Epithelial cell of proximal tubule (primary cell): ENCODE measurements around the gene MYADML2. TPM values are rescaled to one million over a fixed set of nuclear protein-coding genes. Genes with fewer than 3 reads are reported as not detected.

ENCODE experiments used
- DNase-seq: peaks from one replicate; pipeline ENCODE4 v3.0.0-alpha.2; 2011; ENCODE audit warnings: low read depth
- H3K4me3 ChIP-seq: 2 replicates; pipeline ENCODE4 v1.5.1; 2011; ENCODE audit warnings: low read depth, mild to moderate bottlenecking, low read length
- CTCF ChIP-seq: conservative IDR thresholded peaks from 2 replicates; pipeline ENCODE4 v1.5.1; 2012; ENCODE audit warnings: low read depth, mild to moderate bottlenecking, low read length
- total RNA-seq: library from RNA; depleted of rRNA; stranded (reverse); fragments of >200 nt; gene quantifications from 2 replicates; pipeline ENCODE4 v1.2.3, GENCODE V29; 2015

Gene MYADML2
- total RNA-seq, 1 donor from 2014 or later: not detected

- DNase-seq: no peak
- H3K4me3 ChIP-seq: no peak overlapping the region
- no peak for TF ChIP-seq CTCF
These were observed 3.5 kb upstream of the MYADML2 start for GRCh38 chr17:81950501-81950900.

- no peak for TF ChIP-seq CTCF
- DNase-seq: no peak
- no peak overlapping the region for H3K4me3 ChIP-seq
These were observed 1.8 kb upstream of the MYADML2 start for GRCh38 chr17:81948635-81949378.

GRCh38 chr17:81944858-81945257 lies 2.2 kb downstream of the MYADML2 start:
- no peak overlapping the region for H3K4me3 ChIP-seq
- DNase-seq: no peak
- no peak for TF ChIP-seq CTCF

- no peak overlapping the region for H3K4me3 ChIP-seq
- DNase-seq: no peak
- TF ChIP-seq CTCF: no peak
These were observed 4.9 kb downstream of the MYADML2 start for GRCh38 chr17:81942167-81942553.

- no peak for TF ChIP-seq CTCF
- H3K4me3 ChIP-seq: no peak overlapping the region
- no peak for DNase-seq
These were observed 5.4 kb downstream of the MYADML2 start for GRCh38 chr17:81941484-81942166.

- no peak for DNase-seq
- TF ChIP-seq CTCF: no peak
- H3K4me3 ChIP-seq: no peak overlapping the region
These were observed 6.2 kb downstream of the MYADML2 start for GRCh38 chr17:81940538-81941483.
